ENCODE results near the gene DDX1. TPM values are rescaled to one million over a fixed set of nuclear protein-coding genes. Genes with fewer than 3 reads are reported as not detected.

Gene DDX1
- total RNA-seq, 1 experiment from 2014 or later = 62.6 TPM

DNA sequence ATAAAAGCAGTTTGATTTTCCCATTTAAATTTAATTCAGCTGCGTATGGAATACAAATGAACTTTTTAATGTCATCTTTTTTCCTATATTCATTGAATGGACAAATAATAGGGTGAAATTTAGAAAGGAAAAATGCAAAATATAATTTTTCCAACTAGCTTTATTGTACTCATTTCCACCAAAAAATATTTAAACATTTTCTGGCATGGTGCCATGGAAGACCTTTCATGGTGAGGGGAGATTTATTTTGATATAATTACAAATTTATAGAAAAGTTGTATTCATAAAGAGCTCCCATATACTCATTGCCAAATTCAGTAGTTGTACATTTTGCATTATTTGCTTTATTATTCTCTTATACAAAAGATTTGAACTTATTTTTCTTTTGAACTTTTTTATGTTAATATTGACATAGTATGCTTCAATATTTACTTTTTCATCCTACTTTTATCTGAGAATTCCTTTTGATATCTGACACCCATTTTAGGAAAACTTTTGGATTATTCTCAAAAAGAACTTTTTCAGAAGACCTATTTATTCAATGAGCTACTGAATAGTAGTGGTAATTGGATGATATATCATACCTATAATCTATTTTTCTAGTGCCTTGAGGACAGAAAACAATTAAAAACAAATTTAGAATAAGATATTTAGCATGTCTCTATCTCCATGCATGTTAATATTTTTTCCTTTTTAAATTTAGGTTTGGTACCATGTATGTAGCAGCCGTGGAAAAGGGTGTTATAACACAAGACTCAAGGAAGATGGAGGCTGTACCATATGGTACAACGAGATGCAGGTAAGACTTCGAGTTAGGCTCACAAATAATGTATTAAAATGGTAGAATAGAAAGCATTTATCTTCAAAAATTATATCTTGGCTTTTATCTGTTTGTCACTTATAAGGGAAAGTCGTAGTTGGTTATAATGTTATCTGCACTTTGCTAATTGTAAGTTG is 37.5 kb downstream of the DDX1 start:
- intact Hi-C loops (cut with micrococcal nuclease) = no loop called here
- no peak overlapping the region for H3K9ac ChIP-seq (ENCODE audit: low read length)
- H3K4me1 ChIP-seq (ENCODE audit: insufficient read depth, low read length) = no peaks in the 10 kb centered on the region
- POLR2A ChIA-PET (ENCODE audit: unreplicated experiment) = no interaction called here
- no peaks in the 10 kb centered on the region for H3K27me3 ChIP-seq (ENCODE audit: low read length)
- H3K4me2 ChIP-seq (ENCODE audit: low read length) = no peak overlapping the region
- ATAC-seq (peak; percentile 46), DNase-seq (no peak)
- no peak overlapping the region for H3K27ac ChIP-seq (ENCODE audit: low read length)
- CTCF ChIA-PET = no interaction called here
- peaks cover 78% of the 10 kb centered on the region for H3K36me3 ChIP-seq (ENCODE audit: low read depth, low read length)
- H3F3A ChIP-seq (ENCODE audit: low read length, unreplicated experiment) = no peaks in the 10 kb centered on the region
- H3K9me2 ChIP-seq (replicated peaks; ENCODE audit: low read length) = no peaks in the 10 kb centered on the region
- no peak overlapping the region for H2AFZ ChIP-seq (ENCODE audit: low read length)
- no peaks in the 10 kb centered on the region for H3K9me3 ChIP-seq (ENCODE audit: low read length)
- H3K4me3 ChIP-seq (ENCODE audit: low read length) = no peak overlapping the region
- TF ChIP-seq EZH2 (IDR thresholded peaks at IDR 0.05; ENCODE audit: low read length, unreplicated experiment) (no peak), EZH2phosphoT487 (IDR thresholded peaks at IDR 0.05; ENCODE audit: borderline replicate concordance, low read length) (no peak)
- TF ChIP-seq, protein P1, sequence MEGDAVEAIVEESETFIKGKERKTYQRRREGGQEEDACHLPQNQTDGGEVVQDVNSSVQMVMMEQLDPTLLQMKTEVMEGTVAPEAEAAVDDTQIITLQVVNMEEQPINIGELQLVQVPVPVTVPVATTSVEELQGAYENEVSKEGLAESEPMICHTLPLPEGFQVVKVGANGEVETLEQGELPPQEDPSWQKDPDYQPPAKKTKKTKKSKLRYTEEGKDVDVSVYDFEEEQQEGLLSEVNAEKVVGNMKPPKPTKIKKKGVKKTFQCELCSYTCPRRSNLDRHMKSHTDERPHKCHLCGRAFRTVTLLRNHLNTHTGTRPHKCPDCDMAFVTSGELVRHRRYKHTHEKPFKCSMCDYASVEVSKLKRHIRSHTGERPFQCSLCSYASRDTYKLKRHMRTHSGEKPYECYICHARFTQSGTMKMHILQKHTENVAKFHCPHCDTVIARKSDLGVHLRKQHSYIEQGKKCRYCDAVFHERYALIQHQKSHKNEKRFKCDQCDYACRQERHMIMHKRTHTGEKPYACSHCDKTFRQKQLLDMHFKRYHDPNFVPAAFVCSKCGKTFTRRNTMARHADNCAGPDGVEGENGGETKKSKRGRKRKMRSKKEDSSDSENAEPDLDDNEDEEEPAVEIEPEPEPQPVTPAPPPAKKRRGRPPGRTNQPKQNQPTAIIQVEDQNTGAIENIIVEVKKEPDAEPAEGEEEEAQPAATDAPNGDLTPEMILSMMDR (conservative IDR thresholded peaks at IDR 0.05; ENCODE audit: low read depth, low read length) = no peak
- no TSS peak for BruUV-seq (replicated peaks)
- H4K20me1 ChIP-seq (ENCODE audit: low read length) = no peaks in the 10 kb centered on the region
- H3K79me2 ChIP-seq (ENCODE audit: low read length) = no peaks in the 10 kb centered on the region

DNA sequence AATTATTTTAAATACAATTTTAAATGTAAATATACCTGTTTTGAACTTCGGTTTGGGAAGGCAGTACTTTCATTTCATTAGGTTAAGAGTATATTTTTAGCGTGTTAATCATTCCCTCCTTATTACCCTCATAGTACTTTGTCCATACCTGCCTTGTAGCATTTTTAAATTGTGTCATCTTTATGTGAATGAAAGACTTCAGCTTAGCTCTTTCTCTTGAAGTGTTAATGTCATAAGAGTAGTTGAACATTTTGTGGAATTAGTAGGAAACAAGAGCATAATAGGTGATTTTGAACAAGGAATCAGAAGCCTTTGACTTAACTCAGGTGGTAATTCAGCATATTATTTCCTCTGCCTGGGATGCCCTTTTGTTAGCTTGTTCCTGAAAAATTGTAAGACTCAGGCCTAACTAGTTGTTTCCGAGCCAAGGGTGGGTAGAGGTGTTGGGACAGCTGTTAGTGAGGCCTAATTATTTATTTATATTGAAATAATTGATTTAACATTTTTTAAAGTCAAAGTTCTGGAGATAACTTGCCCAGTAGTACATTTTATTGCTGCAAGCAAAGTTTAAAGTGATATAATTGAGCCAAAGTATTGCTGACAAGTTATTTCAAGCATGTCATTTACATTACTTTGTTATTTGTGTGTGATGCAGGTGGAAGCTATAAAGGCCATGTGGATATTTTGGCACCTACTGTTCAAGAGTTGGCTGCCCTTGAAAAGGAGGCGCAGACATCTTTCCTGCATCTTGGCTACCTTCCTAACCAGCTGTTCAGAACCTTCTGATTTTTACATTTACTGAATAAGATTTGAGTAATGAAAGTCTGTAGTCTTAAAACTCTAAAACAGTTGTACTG is 38.7 kb downstream of the DDX1 start:
- Histone ChIP-seq H3K36me3 (ENCODE audit: low read depth, low read length) (peaks cover 72% of the 10 kb centered on the region), H3K79me2 (ENCODE audit: low read length) (no peaks in the 10 kb centered on the region), H3K9me3 (ENCODE audit: low read length) (no peaks in the 10 kb centered on the region), H4K20me1 (ENCODE audit: low read length) (no peaks in the 10 kb centered on the region), H3K9ac (ENCODE audit: low read length) (no peak overlapping the region), H3K4me1 (ENCODE audit: insufficient read depth, low read length) (no peaks in the 10 kb centered on the region), H3K4me2 (ENCODE audit: low read length) (no peak overlapping the region), H3K27me3 (ENCODE audit: low read length) (no peaks in the 10 kb centered on the region), H2AFZ (ENCODE audit: low read length) (no peak overlapping the region), H3K9me2 (replicated peaks; ENCODE audit: low read length) (no peaks in the 10 kb centered on the region), H3K27ac (ENCODE audit: low read length) (no peak overlapping the region), H3F3A (ENCODE audit: low read length, unreplicated experiment) (no peaks in the 10 kb centered on the region), H3K4me3 (ENCODE audit: low read length) (no peak overlapping the region)
- no TSS peak for BruUV-seq (replicated peaks)
- ChIA-PET POLR2A (ENCODE audit: unreplicated experiment) (no interaction called here), CTCF (no interaction called here)
- ATAC-seq (no peak), DNase-seq (no peak)
- TF ChIP-seq EZH2 (IDR thresholded peaks at IDR 0.05; ENCODE audit: low read length, unreplicated experiment) (no peak), EZH2phosphoT487 (IDR thresholded peaks at IDR 0.05; ENCODE audit: borderline replicate concordance, low read length) (no peak)
- TF ChIP-seq, protein P1 (conservative IDR thresholded peaks at IDR 0.05; ENCODE audit: low read depth, low read length) = no peak
- intact Hi-C loops (cut with micrococcal nuclease) = no loop called here
